Left renal pelvis (tissue), 4 donors: ENCODE measurements around the gene ETS2. TPM values are rescaled to one million over a fixed set of nuclear protein-coding genes. Genes with fewer than 3 reads are reported as not detected.

ENCODE experiments used
- DNase-seq, 4 donors: peaks; one replicate each; pipeline ENCODE4 v3.0.0-alpha.2; 2013; ENCODE audit warnings: low read depth in 4 of 4, low spot score in 3 of 4
- polyA plus RNA-seq, 4 donors: library from polyadenylated mRNA; unstranded; fragments of 120-200 nt; gene quantifications; one replicate each; pipeline ENCODE4 v1.2.1, GENCODE V29; 2013; ENCODE audit not compliant: insufficient read length in 4 of 4

ETS2 gene
- polyA plus RNA-seq, 4 donors, result 42.3 to 58.7 (median 48.9) TPM

DNA sequence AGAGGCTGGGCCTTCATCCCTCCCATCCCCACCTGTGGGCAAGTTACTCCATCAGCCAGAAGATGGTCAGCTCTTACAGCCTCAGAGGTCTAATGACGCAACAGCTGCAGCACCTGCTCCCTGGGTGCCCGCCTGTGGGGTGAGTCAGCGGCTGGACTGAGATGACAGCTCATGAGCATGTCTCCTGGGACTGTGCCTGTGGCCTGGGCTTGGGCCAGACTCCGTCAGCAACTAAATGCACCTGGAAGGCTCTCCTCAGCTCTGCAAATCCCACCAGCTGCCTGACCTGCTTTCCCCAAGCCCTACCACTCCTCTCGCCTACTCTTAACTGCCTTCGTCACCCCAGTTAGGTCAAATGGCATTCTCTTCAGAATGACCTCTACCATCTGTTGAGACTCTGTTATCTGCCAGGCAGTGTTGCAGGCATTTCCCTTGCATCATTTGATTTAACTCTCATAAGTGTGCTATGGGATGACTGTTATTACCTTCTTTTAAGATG, 47.7 kb downstream of the ETS2 start:
- no peak for DNase-seq

DNA sequence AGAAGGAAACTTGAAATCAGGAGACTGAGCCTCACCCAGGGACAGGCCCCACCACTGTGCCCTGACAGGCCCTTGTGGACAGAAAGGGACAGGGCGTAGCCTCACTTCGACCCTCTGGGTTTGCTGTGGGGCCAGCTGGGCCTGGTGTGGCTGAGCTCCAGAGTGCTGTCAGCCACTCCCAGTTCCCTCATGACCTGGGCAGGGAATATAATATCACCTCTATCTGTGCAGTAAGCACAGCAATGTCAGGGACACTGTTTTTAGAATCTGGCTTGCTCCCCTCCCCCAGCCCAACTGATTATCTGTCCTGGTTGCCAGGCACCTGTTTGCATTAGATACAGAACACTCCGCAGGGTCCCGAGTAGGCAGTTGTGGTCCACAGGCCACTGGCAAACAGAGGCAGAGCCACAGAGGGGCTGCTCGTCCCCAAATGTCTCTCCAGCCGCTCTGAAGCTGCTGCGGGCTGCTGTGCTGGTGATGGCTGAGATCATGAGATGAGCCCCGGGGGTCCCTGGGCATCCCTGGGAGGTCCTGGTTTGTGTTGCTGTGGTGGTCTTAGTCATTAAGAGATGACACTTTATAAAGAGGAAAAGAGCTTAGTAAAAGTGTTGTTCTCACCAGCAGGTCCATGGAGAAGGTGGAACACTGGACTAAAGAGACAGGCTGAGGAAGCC, 51.6 kb downstream of the ETS2 start:
- DNase-seq, result no peak

DNA sequence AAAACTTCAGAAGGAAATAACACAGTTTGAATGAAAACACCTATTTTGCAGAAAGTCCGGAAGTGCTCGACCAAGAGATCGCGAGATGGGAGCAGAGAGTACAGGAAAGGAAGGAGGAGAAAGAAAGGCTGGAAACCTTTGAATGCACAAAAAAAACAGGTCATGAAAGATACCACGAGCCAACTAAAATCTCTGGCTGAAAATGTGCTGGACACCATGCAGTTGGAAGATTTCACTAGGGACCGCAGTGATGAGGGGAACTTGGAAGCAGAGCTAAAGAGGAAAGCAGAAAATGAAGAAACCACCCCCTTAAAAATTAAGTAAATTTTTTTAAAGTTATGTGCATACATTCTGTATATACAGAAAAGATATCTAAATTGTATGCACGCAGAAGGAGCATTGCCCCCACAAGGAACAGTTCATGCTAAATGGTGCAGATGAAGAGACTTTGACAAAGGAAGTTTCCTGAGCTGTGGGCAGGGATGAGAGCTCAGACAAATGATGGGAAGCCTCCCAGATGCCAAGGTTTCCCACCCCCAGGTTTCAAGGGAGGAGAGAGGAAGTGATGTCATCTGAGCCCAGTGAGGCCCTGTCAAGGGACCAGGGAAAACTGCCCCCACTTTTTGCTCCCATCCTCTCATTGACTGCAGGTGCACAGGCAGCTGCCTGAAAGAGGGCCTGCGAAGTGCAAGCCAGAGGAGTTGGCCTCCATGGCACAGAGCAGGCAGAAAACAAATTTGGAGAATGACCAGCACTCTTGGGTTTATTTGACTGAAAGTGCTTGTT, 52.5 kb downstream of the ETS2 start:
- DNase-seq, result no peak

DNA sequence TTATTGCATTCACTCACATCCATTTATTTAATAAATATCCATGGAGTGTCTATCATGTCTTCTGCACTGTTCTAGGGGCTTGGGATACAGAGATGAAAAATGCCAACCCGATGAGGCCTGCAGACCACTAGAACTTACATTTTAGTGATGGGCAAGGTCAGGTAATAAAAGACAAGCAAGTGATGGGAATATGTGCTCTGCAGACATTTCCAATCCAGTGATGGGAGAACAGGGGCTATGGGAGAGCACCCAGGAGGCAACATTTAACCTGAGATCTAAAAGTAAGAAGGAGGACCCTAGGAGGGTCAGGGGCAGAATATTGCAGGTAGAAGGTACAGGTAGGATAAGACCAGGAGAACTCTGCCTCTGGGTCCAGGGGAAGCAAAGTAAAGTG, 53.1 kb downstream of the ETS2 start:
- no peak for DNase-seq

DNA sequence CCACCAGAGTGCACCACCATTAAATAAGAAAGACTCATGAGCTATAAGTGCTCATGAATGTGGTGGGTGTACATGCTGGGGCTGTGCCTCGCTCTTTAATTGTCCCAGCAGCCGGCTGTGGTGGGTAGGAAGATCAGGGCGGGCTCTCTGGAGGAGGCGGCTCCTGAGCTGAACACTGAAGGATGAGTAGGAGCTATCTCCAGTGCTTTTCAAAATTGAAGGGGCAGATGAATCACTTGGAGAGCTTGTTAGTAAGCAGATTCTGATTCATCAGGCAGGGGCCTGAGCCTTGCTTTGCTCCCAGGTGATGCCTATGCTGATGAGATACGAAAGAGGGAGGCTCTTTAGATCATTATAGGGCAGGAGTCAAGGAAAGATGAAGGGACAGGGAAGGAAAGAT, 54.1 kb downstream of the ETS2 start:
- no peak for DNase-seq

DNA sequence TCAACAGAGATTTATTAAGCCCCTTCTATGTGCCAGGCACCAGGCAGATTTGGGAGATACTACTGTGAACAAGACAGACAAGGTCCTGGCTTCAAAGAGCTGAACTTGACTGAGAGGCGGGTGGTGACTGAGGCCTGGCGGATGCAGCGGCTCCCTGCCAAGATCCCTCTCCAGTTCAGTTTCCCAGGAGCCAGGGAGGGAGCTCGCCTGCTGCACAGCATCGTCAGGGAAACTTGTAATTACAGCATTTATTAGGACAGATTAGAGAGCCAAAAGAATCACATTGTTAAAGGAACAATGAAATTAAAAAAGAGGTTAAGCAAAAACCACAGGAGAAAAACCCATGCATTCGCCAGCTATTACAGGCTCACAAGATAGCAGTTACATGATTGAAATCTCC, 55.3 kb downstream of the ETS2 start:
- DNase-seq, result no peak

DNA sequence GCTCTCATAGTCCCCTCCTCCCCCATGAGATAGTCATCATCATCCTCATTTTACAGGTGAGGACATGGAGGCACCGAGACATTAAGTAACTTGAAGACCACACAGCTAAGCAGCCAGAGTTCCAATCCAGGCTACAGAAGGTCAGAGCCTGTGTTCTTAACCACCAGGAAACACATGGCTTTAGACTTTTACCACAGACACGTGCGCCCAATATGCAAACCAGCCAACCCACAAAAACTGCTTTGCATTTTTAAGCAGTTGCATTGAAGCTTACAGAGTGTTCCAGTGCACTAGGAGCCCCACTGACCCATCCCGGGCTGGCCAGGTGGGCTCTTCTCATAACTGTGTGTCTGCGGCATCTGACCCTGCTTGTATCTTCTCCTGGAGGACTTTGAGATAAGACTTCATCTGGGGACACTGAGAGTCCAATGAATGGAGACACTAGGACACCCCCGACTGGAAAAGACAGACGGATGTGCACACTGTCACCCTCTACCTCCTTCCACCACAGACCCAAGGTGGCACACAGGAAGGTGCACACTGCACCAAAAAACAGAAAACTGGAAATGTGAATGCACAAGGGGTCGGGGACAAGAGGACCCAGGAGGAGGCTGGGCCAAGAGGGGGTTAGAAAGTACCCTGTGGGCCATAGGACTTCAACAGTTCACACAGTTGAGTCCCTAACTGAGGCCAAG, 56.4 kb downstream of the ETS2 start:
- no peak for DNase-seq

DNA sequence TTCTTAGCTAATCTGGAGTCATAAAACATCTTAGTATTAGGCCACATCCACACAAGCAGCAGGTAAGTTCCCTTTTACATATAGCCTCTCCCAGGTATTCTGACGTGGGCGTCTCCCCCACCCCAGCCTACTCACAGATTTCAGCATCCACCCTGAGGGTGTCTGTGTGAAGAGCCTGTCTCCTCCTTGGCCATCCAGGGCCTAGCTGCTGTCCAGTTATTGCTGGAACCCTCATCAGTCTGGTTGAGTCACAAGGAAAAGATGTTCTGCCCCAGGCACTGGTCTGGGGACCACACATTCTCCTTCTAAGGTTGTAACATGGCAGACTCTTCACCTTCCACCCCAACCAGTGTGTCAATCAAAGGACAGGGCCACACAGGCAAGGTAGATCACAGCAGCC, 57.6 kb downstream of the ETS2 start:
- no peak for DNase-seq

DNA sequence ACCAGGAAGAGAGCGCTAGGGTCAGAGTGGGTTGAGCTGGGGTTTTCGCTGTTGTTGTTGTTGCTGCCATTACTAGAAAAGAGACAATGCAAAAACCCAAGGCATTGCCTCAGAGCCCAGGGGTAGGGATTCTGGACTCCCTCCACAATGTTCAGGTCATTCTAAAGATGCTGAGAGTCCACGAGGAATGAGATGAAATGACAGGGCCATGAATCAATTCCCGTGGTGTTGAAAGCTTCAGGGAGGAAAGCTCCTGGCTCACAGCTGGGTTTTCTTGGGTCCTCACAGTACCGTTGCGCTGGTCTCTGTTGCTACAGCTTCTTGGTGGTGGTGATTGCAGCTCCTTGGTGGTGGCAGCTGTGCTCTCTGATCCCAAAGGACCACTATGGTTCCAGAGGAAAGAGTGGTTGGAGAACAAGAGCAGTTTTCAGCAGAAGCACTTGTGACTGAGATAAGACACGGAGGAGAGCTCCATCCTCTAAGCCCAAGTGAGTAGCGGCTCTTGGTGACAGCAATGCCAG, 58.2 kb downstream of the ETS2 start:
- no peak for DNase-seq

DNA sequence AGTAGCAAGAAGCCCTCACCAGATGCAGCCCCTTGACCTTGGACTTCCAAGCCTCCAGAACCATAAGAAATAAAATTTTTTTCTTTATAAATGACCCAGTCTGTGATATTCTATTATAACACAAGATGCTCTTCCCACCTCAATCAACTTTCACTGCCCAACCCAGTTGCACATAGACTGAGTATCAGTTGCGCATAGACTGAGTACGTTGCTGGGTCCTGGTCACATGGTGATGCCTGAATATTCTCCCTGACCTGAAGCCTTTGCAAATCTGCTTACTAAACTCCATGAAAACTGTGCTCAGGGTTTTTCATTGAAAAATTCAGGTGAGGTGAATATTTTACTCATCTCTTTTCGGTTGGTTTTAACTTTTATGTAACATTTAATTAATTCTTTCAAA, 59.2 kb downstream of the ETS2 start:
- no peak for DNase-seq

DNA sequence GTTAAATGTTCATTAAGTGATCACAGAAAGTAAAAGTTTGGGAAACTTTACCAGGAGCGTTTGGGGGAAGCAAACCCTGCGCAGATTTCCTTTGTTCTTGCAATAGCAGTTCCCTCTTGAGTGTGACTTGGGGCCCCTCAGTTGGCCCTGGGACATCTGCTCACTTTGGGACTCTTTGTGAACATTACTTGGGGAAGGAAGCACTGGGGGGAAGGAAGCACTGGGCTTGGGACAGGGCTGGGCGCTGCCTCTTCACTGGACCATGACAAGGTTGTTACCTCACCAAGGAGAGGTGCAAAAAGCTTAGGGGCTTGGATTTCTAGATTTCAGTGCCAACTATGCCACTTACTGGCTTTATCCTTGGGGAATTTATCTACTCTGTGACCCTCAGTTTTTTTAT, 63.5 kb downstream of the ETS2 start:
- no peak for DNase-seq

DNA sequence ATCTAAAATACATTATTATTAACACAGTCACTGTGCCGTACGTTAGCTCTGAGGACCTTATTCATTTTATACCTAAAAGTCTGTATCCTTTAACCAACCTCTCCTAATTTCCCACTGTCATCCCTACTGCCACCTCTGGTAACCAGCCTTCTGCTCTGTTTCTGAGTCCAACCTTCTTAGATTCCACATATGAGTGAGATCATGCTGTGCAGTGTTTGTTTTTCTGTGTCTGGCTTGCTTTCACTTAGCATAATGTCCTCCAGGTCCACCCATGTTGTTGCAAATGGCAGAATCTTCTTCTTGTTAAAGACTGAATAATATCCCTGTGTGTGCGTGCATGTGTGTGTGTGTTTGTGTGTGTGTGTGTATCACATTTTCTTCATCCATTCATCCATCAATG, 64.2 kb downstream of the ETS2 start:
- no peak for DNase-seq
